Epithelial cell of prostate (primary cell): Measurements from ENCODE around the gene ST7.

Experiments used
- DNase-seq: peaks from one replicate; pipeline ENCODE4 v3.0.0-alpha.2; 2011; ENCODE audit warnings: low read depth, low spot score
- H3K27ac ChIP-seq: fragments of 450-650 bp; 2 replicates; pipeline ENCODE4 v1.5.1; 2017; ENCODE audit warnings: mild to moderate bottlenecking

The ST7 gene

DNA sequence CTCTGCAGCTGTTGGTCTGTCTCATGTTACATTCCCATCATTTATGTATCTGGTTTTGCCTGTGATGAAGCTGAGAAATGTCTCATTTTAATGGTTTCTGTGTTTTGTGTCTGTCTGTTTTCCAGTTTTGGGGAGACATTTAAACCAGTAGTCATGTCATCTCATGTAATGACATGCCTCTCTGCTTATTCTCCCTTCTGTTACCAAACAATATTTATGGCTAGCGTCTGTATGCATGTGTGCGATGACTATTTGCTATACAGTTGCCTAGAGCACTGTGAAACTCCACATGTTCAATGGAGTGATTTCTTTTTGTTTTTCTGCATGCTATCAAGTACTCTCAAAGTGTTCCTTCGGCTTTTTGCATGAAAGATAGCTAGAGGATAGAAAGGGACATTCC, 132.0 kb downstream of the ST7 start:
- peak; percentile 52 for DNase-seq
- peak overlapping the region; percentile 23 for H3K27ac ChIP-seq

DNA sequence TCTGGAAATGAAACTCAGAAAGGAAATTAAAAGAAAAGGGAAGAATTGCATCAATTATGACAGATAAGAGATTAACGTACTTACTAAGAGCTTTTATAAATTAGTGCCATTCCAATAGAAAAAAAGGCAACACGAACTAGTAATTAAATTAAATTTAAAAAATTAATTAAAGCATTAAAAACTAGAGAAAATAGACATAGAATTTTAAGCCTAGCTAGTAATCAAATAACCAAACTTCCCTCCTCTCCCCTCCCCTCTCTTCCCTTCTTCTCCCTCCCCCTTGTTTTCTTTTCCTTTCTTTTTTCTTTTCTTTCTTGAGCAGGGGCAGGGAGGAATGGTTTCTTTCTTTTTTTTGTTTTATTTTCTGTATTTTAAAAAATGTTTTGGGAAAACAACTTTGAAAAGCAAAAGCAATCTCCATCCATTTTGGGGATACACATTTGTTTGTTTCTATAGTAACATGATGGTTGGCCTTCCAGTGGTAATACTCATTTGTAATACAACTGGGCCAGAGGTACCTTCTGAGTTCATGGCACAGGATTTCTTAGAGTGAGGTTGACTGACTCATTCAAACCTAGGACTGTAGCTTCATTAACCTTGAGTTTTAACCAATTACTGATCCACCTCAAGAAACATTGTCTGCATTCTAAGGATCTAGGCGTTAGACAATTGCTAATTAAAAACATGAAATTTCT, 132.6 kb downstream of the ST7 start:
- peak; percentile 16 for DNase-seq
- H3K27ac ChIP-seq = no peak overlapping the region

DNA sequence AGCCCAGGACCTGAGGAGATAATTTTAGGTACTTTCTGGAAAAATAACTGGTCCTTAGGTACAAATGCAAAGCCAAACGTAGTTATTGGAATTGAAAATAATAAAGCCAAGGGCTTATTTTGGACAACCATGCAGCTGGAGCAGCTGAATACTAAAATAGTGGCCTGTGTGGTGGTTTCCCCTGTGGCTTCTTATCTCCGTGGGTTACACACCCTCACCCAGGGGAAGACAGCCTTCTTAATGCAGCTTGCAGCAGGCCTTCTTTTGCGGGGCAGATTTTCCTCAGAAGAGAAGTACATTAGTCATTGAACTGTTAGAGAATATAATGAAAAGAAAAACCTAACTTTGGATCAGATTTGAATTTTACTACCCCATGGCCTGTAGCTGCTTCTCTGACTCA, 133.5 kb downstream of the ST7 start:
- no peak for DNase-seq
- no peak overlapping the region for H3K27ac ChIP-seq

DNA sequence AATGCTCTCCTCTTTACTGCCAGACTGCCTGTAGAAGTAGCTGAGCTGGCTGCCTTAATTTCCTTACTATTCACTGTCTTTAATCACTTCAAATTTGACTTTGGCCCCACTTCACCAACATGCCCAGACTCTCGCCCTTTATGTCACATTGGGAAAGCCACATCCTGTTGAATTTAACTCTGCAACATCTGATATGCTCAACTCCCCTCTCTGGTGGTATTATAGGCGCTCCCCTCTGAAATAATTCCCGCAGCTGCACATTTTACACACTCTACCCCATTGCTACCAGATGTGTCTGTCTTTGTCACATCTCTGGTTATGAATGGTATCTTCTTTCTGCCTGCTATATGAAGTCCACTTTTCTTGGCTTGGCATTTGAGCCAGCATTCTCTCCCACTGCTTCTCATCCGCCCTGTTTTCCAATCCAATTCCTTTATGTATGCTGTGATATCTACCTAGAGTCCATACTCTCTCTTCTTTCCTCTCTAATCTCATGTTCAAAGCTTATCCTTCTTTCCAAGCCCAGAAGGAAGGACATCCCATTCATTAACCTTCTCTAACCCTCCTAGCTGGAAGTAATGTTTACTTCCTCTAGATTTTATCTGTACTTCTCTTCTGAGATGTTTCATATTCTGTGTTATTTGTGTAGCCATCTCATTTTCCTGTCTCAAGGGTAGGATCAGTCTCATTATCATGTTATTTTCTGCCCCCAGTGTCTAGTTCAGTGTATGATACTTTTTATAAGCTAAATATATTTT, 134.5 kb downstream of the ST7 start:
- no peak overlapping the region for H3K27ac ChIP-seq
- no peak for DNase-seq

DNA sequence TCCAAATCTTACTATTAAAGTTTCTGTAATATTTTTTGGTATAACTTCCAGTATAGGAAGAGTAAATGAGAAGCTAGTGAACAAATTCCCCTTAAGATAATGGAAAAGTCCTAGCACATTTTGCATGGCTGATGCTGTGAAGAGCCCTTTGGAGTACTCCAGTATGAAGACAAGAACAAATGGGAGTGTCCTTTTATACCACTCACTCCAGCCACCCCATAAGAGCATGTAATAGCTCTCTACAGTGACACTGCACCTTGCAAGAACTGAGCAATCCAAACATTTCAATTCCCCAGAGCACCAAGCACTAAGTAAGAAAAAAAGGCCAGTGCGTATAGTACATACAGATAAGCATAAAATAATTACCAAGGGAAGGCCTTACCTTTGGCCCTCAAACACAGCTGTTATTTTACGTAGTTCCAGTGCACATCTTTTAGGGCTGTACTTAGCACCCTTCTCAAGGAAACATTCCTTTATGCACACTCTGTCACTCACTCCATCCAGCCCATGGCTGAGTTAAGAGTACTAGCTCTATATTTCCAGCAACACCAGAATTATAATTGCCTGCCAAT, 135.4 kb downstream of the ST7 start:
- no peak for DNase-seq
- H3K27ac ChIP-seq = no peak overlapping the region

DNA sequence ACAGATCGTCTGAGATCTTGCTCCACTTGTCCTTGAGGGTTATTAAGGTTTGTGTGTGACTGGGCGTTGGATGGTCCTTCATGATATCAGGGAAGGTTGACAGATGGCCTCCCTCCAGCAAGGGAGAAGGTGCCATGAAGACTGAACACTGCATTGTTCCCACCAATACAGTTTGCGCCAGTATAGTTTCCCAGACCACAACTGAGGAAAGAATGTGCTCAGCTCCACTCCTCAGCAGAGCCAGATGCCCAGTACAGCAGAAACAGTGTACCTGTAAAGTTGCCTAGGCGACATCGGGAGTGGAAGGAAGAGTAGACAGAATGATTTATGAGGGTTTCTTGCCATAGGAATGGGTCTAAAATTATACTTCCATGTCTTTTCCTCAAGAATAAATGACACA, 137.5 kb downstream of the ST7 start:
- H3K27ac ChIP-seq = no peak overlapping the region
- no peak for DNase-seq

DNA sequence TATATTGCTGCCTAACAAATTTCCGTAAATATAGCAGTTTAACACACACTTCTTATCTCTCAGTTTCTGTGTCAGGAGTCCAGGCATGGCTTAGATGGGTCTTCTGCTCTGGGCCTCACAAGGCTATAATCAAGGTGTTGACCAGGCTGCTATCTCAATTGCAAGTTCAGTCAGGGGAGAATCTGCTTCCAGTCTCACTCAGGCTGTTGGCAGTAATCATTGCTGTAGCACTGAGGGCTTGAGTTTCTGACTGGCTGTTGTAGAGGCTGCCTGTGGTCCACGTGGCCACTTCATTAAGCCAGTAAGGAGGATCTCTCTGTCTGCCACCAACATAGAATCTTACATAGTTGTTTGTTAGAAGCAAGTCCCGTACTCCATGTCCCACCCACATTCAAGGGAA, 138.4 kb downstream of the ST7 start:
- DNase-seq = no peak
- no peak overlapping the region for H3K27ac ChIP-seq

DNA sequence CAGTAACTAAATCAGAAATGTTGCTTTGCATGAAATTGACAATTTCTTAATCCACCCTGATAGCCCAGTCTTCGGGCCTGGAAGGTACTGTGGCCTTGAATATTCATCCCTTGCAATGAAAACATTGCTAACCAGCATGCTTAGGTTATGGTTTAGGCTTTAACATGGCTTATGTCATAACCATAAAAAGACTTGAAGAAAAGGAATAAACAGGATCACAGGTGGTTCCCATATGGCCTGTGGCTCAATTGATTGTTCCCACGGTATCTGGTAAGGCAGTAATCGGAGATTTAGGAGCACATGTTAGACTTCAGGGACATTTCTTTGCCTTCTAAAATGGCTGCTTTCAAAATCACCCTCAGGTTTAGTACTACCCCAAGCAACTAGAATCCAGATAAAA, 139.5 kb downstream of the ST7 start:
- DNase-seq = no peak
- no peak overlapping the region for H3K27ac ChIP-seq

DNA sequence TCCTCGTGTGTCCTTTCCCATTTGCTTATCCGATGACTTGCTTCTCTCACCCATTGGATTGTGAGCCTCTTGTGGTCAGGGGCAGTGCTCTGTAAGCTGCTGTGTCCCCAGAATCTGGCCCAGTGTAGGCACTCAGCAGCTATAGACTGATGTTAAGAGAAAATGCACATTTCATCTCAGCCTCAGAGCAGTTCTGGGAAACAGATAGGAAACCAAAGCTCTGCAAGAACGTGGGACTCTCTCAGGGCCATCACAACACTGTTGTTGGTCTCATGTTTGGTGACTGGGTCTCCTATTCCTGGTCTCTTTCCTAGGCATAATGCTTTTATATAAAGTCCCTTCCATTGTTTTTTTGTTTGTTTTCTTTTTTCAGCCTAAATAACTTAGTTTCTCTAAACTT, 141.2 kb downstream of the ST7 start:
- no peak for DNase-seq
- no peak overlapping the region for H3K27ac ChIP-seq

DNA sequence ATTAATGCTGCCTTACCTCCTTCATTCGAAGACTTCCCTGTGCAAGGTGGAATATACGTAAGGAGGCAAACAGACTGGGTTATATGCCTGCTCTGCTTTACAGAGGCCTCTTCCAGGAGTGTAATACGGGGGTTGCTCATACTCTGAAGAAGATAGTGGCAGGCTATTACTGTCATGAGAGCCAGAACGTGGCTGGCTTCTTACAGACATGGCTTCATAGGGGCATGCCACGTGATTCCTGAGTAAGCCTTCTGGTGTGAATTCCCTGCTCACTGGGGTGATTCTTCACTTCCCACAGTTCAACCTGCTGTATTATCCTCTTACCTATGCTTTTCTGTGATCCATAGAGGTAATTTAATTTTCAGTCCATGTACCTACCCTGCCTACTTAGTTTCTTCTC, 141.8 kb downstream of the ST7 start:
- no peak for DNase-seq
- H3K27ac ChIP-seq = no peak overlapping the region

DNA sequence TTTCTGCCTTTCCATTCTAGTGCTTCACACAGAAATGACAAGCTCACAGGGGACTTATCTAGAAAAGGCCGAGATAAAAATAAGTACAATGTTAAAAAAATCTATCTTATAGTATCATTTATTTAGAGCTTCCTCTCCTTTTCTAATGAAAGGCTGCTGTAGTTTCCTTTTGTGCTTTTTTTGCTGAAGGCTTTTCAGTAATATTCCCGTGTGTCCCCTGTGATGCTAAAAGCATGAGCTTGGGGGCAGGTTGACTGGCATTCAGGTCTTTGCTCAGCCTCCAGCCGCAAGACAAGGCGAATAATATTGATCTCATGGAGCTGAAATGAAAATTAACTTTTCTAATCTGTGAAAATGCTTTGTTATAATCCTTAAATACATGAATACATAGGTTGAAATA, 143.0 kb downstream of the ST7 start:
- no peak overlapping the region for H3K27ac ChIP-seq
- DNase-seq = no peak

DNA sequence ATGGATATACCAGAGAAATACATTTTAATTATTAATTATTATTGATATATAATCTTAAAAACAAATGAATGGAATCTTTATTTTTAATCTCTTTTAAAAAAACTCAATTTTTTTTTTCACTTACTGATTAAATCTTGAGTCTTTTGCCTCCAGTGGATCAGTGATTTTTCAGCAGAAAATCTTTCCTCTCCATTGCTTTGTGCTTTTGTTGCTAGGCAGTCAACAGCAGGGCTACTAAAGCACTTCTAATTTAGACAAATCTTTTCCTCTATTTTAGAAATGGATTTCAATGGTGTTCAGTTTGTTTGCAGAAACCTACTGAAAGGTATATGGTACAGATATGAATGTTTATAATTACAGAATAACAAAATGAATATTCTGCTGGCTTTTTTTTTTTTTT, 143.6 kb downstream of the ST7 start:
- DNase-seq = no peak
- no peak overlapping the region for H3K27ac ChIP-seq

DNA sequence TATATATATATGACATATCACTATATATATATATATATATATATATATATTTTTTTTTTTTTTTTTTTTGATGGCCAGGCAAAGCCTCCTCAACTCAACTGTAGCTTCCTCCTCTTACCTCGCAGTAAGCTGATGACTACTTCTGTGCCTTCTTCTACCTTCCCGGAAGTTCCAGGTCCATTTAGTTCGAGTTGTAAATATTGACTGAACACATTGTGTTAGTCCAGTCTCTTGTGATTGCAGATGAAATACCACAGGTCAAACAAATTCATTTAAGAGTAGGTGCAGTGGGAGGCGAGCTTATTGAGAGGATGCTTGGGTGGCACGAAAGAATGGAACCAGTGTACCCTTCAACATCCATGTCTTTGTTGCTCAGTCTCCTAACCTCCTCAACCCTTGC, 144.6 kb downstream of the ST7 start:
- no peak overlapping the region for H3K27ac ChIP-seq

DNA sequence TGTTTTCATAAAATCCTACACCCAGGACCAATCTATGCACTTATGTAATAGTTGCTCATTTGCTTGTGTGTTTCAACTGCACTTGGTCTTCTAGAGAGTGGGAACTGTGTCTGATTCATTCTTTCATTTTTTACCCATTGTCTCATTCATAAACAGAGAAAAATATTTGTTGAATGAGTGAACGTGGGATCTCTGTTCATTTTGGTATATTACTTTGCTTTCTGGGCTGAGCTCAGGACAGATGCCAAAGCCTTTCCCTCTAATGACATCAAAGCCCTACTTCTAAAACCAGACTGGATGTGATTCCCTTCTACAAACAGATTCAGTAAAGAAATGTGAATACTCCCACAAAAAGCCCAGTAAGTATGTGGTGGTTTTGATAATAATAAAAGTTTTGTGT, 145.2 kb downstream of the ST7 start:
- peak overlapping the region; percentile 6 for H3K27ac ChIP-seq
- peak; percentile 14 for DNase-seq

More for the DNA sequence above, 144.6 kb downstream of the ST7 start:
- DNase-seq = no peak

DNA sequence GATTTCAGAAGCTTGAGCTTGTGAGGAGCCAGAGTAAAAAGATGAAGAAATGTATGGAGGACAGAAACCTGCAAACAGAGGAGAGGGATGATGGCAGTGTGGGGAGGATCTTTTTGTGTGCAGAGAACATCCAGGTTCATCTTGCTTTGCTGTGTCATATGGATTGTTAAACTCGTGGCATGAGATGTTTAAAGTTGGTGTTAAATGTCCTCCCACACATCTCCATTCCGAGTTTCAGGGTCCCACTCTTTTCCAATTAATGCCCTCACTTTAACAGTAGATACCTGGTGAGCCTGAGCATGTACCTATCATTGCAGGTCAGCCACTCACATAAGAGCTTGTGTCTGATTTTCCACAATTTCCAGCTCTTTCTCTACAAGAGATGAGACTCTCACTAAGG, 147.7 kb downstream of the ST7 start:
- H3K27ac ChIP-seq = no peak overlapping the region
- no peak for DNase-seq

DNA sequence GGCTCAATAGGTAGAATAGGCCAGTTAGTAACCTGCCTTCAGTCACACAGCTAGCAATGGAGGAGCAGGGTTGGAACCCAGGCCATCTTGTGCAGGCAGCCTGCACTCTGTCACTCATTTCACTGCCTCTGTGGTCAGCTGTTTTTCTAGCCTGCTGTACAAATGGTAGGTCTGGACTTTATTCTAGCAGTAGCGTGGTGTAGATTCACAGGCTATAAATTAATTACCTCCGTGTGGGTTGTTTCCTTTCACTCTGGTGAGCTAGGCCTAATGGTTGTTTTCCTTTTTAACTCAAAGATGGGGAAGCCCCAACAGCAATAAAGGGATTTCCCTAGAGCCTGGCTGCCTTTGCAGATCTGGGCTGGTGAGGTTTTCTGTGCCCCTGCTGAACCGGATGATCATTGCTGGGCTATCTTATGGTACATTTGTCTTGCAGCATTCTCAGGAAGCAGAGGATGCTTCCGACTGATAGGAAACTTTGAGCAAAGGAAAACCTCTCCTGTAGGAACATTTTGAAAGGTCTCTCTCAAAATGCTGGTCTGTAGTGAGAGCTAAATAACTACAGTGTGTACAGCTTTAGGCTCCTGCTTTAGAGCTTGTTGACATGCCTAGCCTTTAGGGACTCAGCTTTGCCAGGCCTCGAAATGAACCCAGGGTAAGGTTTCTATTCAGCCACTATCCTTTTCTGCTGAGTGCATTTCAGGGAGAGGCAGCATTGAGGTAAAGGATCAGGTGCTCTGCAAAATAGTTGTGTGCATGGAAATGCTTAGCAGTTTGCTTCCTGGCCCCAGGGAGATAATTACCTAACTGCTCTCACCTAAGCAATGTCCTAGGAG, 157.4 kb downstream of the ST7 start:
- no peak overlapping the region for H3K27ac ChIP-seq
- no peak for DNase-seq

DNA sequence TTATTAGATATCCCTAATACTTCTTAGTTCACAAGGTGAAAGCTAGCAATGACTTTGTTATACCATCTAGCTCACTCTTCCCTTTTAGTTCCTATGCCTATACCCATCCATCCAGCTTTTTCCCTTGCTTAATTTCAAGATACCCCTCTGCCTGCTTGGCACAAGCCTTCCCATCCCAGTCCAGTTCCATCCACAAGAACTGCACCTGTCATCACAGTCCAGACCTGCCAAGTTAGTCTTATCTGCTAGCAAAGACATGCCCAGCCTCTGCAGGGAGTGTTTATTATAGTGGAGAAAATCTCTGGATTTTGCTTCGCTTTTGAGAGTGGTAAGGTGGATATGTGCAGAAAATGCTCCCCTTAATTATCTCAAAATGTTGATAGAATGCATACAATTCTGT, 158.2 kb downstream of the ST7 start:
- no peak overlapping the region for H3K27ac ChIP-seq
- DNase-seq = no peak

DNA sequence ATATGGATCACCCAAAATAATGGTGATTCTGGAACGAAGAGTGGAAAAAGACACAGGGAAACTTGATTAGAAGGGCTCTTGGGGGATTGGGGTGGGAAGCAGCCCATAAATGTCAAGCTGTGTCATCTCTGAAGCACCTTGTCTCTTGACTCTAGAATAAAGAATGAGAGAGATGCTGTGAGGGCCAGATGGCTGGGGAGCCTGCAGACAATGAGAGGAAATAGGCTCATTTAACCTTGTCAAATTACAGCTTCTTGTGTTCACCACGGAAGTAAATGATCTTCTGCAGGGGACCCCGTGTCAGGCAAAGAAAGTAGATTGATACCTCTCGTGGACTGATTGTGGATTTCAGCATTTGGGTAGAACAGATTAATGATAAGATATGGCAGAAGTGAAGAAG, 159.3 kb downstream of the ST7 start:
- DNase-seq = no peak
- no peak overlapping the region for H3K27ac ChIP-seq

DNA sequence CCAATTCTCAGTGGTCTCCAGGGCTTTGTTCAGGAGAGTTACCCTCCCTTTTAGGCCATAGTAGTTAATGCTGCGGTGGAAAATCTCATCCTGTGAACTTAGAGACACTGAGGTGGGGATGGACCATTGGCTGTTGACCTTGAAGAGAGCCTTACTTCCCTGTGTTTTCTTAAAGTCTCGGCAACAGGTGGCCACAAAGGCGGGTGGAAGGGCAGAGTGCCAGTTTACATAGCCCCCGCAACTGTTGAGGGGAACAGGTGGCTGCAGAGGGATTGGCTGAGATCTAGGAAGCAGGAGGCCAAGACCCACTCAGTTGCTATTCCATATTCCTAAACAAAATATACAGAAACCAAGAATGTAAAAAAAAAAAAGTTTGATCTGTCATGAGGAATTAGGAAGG, 160.6 kb downstream of the ST7 start:
- no peak for DNase-seq

DNA sequence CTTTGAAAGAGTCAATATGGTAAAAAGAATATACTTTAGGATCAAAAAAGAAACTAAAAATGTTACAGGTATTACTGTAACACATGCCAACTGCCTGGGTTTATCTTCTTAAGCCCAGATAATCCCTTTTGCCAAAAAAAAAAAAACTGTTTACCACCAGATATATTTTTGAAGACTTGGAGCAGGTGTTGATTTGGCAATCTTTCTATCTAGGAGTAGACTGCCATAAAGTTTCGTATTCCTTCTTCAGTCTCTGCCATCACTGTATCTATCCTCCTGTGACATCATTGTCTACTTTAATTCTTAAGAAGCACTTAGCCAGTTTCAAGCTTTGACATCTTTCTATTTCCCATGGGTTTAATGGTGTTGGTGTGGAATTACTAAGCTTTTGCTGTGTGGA, 161.0 kb downstream of the ST7 start:
- no peak for DNase-seq
- no peak overlapping the region for H3K27ac ChIP-seq

More for the DNA sequence above, 160.6 kb downstream of the ST7 start:
- H3K27ac ChIP-seq = no peak overlapping the region

DNA sequence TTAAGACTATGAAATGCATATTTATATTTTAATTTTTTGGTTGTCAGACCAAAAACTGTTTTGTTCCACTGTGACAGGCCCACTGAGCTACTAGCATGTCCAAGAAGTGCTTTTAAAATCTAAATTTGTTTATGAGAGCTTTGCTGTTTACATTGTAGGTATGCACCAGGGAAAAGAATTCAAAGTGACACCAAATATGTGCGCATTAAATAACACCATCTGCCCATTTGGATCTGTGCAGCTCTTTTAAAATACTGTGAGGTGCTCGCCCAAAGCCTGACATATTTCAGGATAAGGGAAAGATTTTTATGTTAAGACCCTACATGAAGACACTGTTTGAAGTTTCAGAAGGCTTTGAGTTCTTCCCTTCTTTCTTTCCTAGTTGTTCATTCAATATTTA, 162.9 kb downstream of the ST7 start:
- no peak overlapping the region for H3K27ac ChIP-seq
- no peak for DNase-seq
